AG20443 (cell line): Measurements from ENCODE around the gene NFAM1.
A peak's percentile ranks its signal among the peaks of the same experiment; 100 is the strongest.

Source experiments
- DNase-seq: peaks from one replicate; pipeline ENCODE4 v3.0.0; 2012; ENCODE audit warnings: low spot score, mixed read lengths

Gene NFAM1

GRCh38 chr22:42383287-42383686, 48.9 kb downstream of the NFAM1 start:
- DNase-seq = no peak

- DNase-seq = no peak
Measured at GRCh38 chr22:42380769-42381551, 51.2 kb downstream of the NFAM1 start.

- DNase-seq = no peak
Measured at GRCh38 chr22:42379966-42380537, 52.2 kb downstream of the NFAM1 start.

- peak; percentile 87 for DNase-seq
Measured at GRCh38 chr22:42376711-42377554, 55.3 kb downstream of the NFAM1 start.

GRCh38 chr22:42375982-42376381, 56.2 kb downstream of the NFAM1 start:
- no peak for DNase-seq

- DNase-seq = no peak
Measured at GRCh38 chr22:42372976-42373375, 59.2 kb downstream of the NFAM1 start.

- no peak for DNase-seq
Measured at GRCh38 chr22:42371501-42371900, 60.7 kb downstream of the NFAM1 start.

GRCh38 chr22:42371099-42371498, 61.1 kb downstream of the NFAM1 start:
- no peak for DNase-seq

GRCh38 chr22:42369250-42370041, 62.8 kb downstream of the NFAM1 start:
- peak; percentile 98 for DNase-seq

GRCh38 chr22:42368379-42369249, 63.6 kb downstream of the NFAM1 start:
- no peak for DNase-seq

GRCh38 chr22:42367980-42368378, 64.2 kb downstream of the NFAM1 start:
- no peak for DNase-seq

- no peak for DNase-seq
Measured at GRCh38 chr22:42366806-42367581, 65.2 kb downstream of the NFAM1 start.

GRCh38 chr22:42365942-42366695, 66.1 kb downstream of the NFAM1 start:
- DNase-seq = no peak

- no peak for DNase-seq
Measured at GRCh38 chr22:42365111-42365865, 66.9 kb downstream of the NFAM1 start.

GRCh38 chr22:42364604-42365110, 67.5 kb downstream of the NFAM1 start:
- no peak for DNase-seq

GRCh38 chr22:42363892-42364291, 68.3 kb downstream of the NFAM1 start:
- DNase-seq = no peak

- DNase-seq = no peak
Measured at GRCh38 chr22:42361523-42361922, 70.7 kb downstream of the NFAM1 start.

GRCh38 chr22:42360348-42360747, 71.9 kb downstream of the NFAM1 start:
- DNase-seq = no peak
